Gastroesophageal sphincter (tissue), 4 donors: Measurements from ENCODE around the gene CNTNAP2. TPM values are rescaled to one million over a fixed set of nuclear protein-coding genes. Genes with fewer than 3 reads are reported as not detected.

Source experiments
- ATAC-seq: fragments of 150-250 bp; one replicate; pipeline ENCODE4 v1.9.1; 2016; ENCODE audit warnings: mild to moderate bottlenecking, moderate library complexity
- H3K27ac ChIP-seq, 4 donors: fragments of 200-600 bp; sonication (generic) in 3 of 4; 1 replicate in 3 of 4; 2 replicates in 1 of 4; pipeline ENCODE4 v1.5.1; 2016 to 2019
- H3K27me3 ChIP-seq: fragments of 200-600 bp; sonication (generic); one replicate; pipeline ENCODE4 v1.5.1; 2019
- H3K36me3 ChIP-seq, 2 donors: fragments of 200-600 bp; sonication (generic); one replicate each; pipeline ENCODE4 v1.5.1; 2019; ENCODE audit warnings: control low read depth in 1 of 2
- H3K4me1 ChIP-seq, 3 donors: fragments of 200-600 bp; sonication (generic); 1 replicate in 2 of 3; 2 replicates in 1 of 3; pipeline ENCODE4 v1.5.1; 2016 to 2019; ENCODE audit warnings: control low read depth in 2 of 3
- H3K4me3 ChIP-seq, 2 donors: fragments of 200-600 bp; sonication (generic); one replicate each; pipeline ENCODE4 v1.5.1; 2019; ENCODE audit warnings: mild to moderate bottlenecking in 1 of 2, moderate library complexity in 1 of 2
- H3K9me3 ChIP-seq, 3 donors: fragments of 200-600 bp; sonication (generic); one replicate each; pipeline ENCODE4 v1.5.1; 2017 to 2019; ENCODE audit warnings: control low read depth in 2 of 3
- EP300 ChIP-seq: sonication (generic); formaldehyde crosslinking; IDR thresholded peaks from one replicate; pipeline ENCODE4 v1.6.1; 2017; ENCODE audit warnings: antibody characterized with exemption, mild to moderate bottlenecking
- POLR2A ChIP-seq, 2 donors: fragments of 450-650 bp; IDR thresholded peaks; one replicate each; pipeline ENCODE4 v1.6.1; 2017; ENCODE audit warnings: antibody characterized with exemption in 2 of 2, mild to moderate bottlenecking in 2 of 2, moderate library complexity in 1 of 2
- POLR2AphosphoS5 ChIP-seq: sonication (generic); formaldehyde crosslinking; IDR thresholded peaks from one replicate; pipeline ENCODE4 v1.6.1; 2017; ENCODE audit warnings: antibody characterized with exemption
- WGBS, 2 donors: methylation state at CpG; one replicate each; pipeline ENCODE4 v1.1.5; 2018; ENCODE audit warnings: low coverage in 1 of 2; 5-methylcytosine and 5-hydroxymethylcytosine counted together
- total RNA-seq, 4 donors: library from RNA; depleted of rRNA; stranded (reverse); fragments of >200 nt; gene quantifications; one replicate each; pipeline ENCODE4 v1.1.0, GENCODE V29; 2016
- TF ChIP-seq, protein P1 (sequence below), 4 experiments: fragments of 200-600 bp in 2 of 4; fragments of 450-650 bp in 2 of 4; sonication (generic) in 1 of 4; IDR thresholded peaks; one replicate each; pipeline ENCODE4 v1.5.1; 2017 to 2019; ENCODE audit warnings: antibody characterized with exemption in 4 of 4, mild to moderate bottlenecking in 2 of 4, moderate library complexity in 2 of 4

Gene CNTNAP2
- total RNA-seq, 4 donors from 2014 or later = 1.5 to 8.9 (median 3.2) TPM

DNA sequence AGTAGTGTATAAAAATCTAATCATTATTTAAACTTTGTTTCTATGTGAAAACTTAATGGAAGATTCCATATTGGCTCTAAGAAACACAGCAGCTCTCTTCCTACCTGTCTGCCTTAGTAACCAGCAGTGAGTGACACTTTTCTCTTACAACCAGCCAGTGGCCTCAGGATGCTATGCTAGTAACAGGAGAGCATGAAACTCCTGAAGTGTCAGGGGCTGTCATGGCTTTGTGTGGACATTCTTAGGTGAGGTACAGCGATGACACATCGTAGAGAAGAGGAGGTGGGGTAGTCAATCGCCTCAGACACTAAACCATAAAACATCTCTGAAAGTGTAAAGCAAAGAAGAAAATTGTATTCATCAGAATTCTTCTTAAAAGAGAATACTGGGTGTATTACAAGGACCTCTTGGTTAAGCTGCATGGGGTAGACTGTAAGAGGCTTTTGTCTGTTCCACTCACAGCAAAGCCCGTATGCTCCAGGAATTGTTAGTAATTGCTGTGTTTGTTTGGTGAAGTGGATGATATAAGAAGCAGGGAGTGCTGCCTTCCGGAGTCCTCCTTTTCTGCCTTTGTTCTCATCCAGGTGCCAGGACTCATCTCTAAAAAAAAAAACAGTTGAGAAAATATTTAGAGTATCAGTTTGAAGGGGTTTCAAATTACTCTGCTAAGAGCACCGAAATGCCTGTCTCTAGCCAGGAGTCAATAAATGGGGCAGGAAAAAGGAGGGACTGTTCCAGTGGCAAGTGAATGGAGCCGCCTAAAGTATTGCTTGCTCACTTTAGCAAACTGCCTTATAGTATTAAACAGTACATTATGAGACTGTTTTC is 518.8 kb downstream of the CNTNAP2 start:
- Histone ChIP-seq H3K36me3 (no peaks in the 10 kb centered on the region), H3K4me1 (no peaks in the 10 kb centered on the region), H3K9me3 (no peaks in the 10 kb centered on the region), H3K4me3 (no peak overlapping the region), H3K27me3 (no peaks in the 10 kb centered on the region), H3K27ac (no peak overlapping the region)
- WGBS, 2 donors = 28 to 45% methylated on average over 2 to 7 of the region's 7 CpGs
- TF ChIP-seq POLR2AphosphoS5 = no peak
- no peak for TF ChIP-seq POLR2A (IDR thresholded peaks at IDR 0.05)
- no peak for TF ChIP-seq EP300
- TF ChIP-seq, protein P1, sequence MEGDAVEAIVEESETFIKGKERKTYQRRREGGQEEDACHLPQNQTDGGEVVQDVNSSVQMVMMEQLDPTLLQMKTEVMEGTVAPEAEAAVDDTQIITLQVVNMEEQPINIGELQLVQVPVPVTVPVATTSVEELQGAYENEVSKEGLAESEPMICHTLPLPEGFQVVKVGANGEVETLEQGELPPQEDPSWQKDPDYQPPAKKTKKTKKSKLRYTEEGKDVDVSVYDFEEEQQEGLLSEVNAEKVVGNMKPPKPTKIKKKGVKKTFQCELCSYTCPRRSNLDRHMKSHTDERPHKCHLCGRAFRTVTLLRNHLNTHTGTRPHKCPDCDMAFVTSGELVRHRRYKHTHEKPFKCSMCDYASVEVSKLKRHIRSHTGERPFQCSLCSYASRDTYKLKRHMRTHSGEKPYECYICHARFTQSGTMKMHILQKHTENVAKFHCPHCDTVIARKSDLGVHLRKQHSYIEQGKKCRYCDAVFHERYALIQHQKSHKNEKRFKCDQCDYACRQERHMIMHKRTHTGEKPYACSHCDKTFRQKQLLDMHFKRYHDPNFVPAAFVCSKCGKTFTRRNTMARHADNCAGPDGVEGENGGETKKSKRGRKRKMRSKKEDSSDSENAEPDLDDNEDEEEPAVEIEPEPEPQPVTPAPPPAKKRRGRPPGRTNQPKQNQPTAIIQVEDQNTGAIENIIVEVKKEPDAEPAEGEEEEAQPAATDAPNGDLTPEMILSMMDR (IDR thresholded peaks at IDR 0.05) = no peak
- ATAC-seq = no peak

DNA sequence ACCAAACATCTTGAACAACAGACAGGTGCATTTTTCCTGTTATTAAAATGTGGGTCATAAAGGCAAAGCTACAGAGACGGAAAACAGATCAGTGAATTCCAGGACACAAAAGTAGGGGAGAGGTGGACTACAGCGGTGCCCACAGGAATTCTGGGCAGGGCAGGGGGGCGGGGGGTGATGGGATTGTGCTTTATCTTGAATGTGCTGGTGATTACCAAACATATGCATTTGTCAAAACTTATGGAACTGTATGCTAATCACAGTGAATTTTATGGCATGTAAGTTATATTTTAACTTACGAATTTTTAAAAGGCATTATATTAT is 519.4 kb downstream of the CNTNAP2 start:
- H3K27ac ChIP-seq = no peak overlapping the region

DNA sequence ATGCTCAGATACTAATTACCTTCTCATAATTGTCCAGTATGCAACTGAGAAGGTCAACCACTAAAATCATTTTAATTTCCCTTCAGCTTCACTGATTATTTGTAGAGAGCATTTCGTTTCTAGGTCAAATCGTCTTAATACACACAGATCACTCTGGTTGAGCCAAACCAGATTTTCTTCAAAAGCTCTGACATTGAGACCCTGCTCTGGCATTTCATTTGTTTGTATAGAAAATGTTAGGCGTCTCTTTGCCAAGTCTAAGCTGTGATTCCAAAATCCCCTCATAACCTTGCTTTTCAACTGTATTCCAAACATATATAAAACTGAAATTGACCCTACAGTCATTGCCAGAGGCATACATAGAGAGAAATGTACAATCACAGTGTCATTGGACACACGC is 520.0 kb downstream of the CNTNAP2 start:
- H3K36me3 ChIP-seq = no peaks in the 10 kb centered on the region
- WGBS, 2 donors = 16 to 29% methylated on average over 4 of the region's 4 CpGs
- no peaks in the 10 kb centered on the region for H3K9me3 ChIP-seq
- ATAC-seq = no peak
- no peak overlapping the region for H3K27ac ChIP-seq
- TF ChIP-seq EP300 = no peak
- TF ChIP-seq POLR2AphosphoS5 = no peak
- TF ChIP-seq, protein P1 (IDR thresholded peaks at IDR 0.05) = no peak
- H3K27me3 ChIP-seq = no peaks in the 10 kb centered on the region
- no peak overlapping the region for H3K4me3 ChIP-seq
- H3K4me1 ChIP-seq = no peaks in the 10 kb centered on the region

More for the DNA sequence above, 519.4 kb downstream of the CNTNAP2 start:
- TF ChIP-seq POLR2A (IDR thresholded peaks at IDR 0.05) (no peak), EP300 (no peak), POLR2AphosphoS5 (no peak)
- TF ChIP-seq, protein P1 (IDR thresholded peaks at IDR 0.05) = no peak
- Histone ChIP-seq H3K27me3 (no peaks in the 10 kb centered on the region), H3K9me3 (no peaks in the 10 kb centered on the region), H3K4me3 (no peak overlapping the region), H3K4me1 (no peaks in the 10 kb centered on the region), H3K36me3 (no peaks in the 10 kb centered on the region)
- ATAC-seq = no peak
- 52% methylated on average over 3 to 4 of the region's 4 CpGs for WGBS, 2 donors

DNA sequence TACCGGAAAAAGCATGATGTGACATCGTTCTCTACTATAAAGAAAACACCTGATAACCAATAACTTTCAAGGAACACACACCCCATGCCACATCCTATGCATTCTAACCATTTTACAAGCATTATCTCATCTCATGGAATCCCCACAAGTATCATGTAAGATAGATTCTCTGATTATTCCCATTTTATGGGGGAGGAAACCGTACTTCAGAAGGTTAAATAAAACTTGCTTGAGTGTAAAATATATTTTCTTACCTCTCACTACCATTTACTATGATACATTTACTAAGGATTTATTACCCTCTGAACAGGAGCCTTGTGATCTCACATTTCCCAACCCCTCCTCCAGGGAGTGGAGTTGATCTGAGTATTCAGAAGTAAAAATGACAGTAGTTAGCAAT is 522.7 kb downstream of the CNTNAP2 start:
- WGBS, 2 donors = 88 to 91% methylated on average over 3 of the region's 3 CpGs
- H3K4me3 ChIP-seq = no peak overlapping the region
- no peaks in the 10 kb centered on the region for H3K36me3 ChIP-seq
- no peaks in the 10 kb centered on the region for H3K4me1 ChIP-seq
- H3K9me3 ChIP-seq = no peaks in the 10 kb centered on the region
- TF ChIP-seq, protein P1 (IDR thresholded peaks at IDR 0.05) = no peak
- TF ChIP-seq EP300 (no peak), POLR2AphosphoS5 (no peak), POLR2A (IDR thresholded peaks at IDR 0.05) (no peak)
- no peaks in the 10 kb centered on the region for H3K27me3 ChIP-seq
- ATAC-seq = no peak
- no peak overlapping the region for H3K27ac ChIP-seq

DNA sequence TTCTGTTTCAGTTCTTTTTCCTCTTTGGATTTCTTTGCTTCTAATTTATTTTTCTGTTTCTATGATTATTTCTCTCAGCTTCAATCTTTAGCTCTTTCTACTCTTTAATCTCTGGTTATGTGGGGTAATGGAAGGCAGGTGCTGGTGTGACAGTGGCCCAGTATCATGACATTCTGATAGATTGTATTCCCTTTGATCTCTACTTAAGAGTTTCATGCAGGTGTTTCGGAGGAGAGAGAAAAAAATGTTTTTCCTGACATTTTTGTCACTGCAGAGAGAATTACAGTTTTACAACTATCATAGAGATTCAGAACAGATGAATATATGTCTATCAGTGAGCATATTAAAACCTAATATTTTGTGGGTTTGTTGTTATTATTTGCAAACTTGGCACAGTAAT is 524.9 kb downstream of the CNTNAP2 start:
- no peaks in the 10 kb centered on the region for H3K9me3 ChIP-seq
- TF ChIP-seq EP300 = no peak
- no peak for TF ChIP-seq POLR2A (IDR thresholded peaks at IDR 0.05)
- no peak for TF ChIP-seq POLR2AphosphoS5
- TF ChIP-seq, protein P1 (IDR thresholded peaks at IDR 0.05) = no peak
- no peak overlapping the region for H3K4me3 ChIP-seq
- no peaks in the 10 kb centered on the region for H3K27me3 ChIP-seq
- H3K36me3 ChIP-seq = no peaks in the 10 kb centered on the region
- no peak for ATAC-seq
- WGBS, 2 donors = 83% methylated on average over 1 of the region's 1 CpG; no CpG with 5 or more reads in 1 of the 2 donors
- no peak overlapping the region for H3K27ac ChIP-seq
- H3K4me1 ChIP-seq = no peaks in the 10 kb centered on the region
